GM23338 (cell line): ENCODE measurements around the gene TRIM37.

Source experiments
- CREB1 ChIP-seq: fragments of 250-450 bp; sonication (Bioruptor Pico); IDR thresholded peaks from 2 replicates; pipeline ENCODE4 v1.5.0; 2020; ENCODE audit warnings: low read depth, mild to moderate bottlenecking, moderate library complexity
- EZH2 ChIP-seq: fragments of 200-600 bp; sonication (generic); IDR thresholded peaks from one replicate; pipeline ENCODE4 v1.8.0; 2017; ENCODE audit warnings: antibody characterized with exemption, mild to moderate bottlenecking, low read depth; ENCODE audit not compliant: unreplicated experiment
- JUNB ChIP-seq: IDR thresholded peaks from one replicate; pipeline ENCODE4 v1.6.1; 2016; ENCODE audit warnings: antibody characterized with exemption; ENCODE audit not compliant: unreplicated experiment
- NANOG ChIP-seq: IDR thresholded peaks from 2 replicates; pipeline ENCODE4 v1.6.1; 2016; ENCODE audit warnings: antibody characterized with exemption, borderline replicate concordance
- ZNF331 ChIP-seq: fragments of 250-450 bp; sonication (Bioruptor Pico); IDR thresholded peaks from 2 replicates; pipeline ENCODE4 v1.5.0; 2020; ENCODE audit warnings: low read depth, mild to moderate bottlenecking, moderate library complexity
- TF ChIP-seq, protein P1 (sequence below), 2 experiments: fragments of 200-600 bp in 1 of 2; sonication (generic) in 1 of 2; conservative IDR thresholded peaks; 2 replicates each; pipeline versions ENCODE4 v1.5.1 to v1.6.1; 2016 to 2017; ENCODE audit warnings: antibody characterized with exemption in 2 of 2, low read depth in 2 of 2, mild to moderate bottlenecking in 2 of 2, moderate library complexity in 1 of 2

DNA sequence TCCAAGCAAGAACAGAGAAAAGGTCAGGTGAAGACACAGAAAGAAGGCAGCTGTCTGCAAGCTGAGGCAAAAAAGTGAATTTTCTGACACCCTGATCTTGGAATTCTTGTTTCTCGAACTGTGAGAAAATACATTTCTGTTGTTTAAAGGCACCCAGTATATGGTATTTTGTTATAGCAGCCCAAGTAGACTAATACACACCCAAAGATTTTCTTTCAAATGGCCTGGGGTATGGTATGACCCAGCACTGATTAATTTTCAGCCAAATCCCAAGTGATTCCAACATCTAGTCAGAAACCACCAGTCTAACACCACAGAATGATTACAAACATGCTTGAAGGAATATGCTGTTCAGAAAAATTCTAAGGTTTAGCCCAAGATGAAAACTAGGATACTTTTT is 36.8 kb downstream of the TRIM37 start:
- TF ChIP-seq, protein P1, sequence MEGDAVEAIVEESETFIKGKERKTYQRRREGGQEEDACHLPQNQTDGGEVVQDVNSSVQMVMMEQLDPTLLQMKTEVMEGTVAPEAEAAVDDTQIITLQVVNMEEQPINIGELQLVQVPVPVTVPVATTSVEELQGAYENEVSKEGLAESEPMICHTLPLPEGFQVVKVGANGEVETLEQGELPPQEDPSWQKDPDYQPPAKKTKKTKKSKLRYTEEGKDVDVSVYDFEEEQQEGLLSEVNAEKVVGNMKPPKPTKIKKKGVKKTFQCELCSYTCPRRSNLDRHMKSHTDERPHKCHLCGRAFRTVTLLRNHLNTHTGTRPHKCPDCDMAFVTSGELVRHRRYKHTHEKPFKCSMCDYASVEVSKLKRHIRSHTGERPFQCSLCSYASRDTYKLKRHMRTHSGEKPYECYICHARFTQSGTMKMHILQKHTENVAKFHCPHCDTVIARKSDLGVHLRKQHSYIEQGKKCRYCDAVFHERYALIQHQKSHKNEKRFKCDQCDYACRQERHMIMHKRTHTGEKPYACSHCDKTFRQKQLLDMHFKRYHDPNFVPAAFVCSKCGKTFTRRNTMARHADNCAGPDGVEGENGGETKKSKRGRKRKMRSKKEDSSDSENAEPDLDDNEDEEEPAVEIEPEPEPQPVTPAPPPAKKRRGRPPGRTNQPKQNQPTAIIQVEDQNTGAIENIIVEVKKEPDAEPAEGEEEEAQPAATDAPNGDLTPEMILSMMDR (conservative IDR thresholded peaks at IDR 0.05; ENCODE audit: low read depth in 2 of 2): no peak
- TF ChIP-seq CREB1 (CRISPR knock-in tag) (no peak), JUNB (no peak), EZH2 (no peak), ZNF331 (CRISPR knock-in tag) (no peak), NANOG (no peak)
